Measurements from ENCODE around the gene SERPINA1.

Gene SERPINA1

GRCh38 chr14:94345344-94346064 is 42.9 kb downstream of the SERPINA1 start:
- no peak for DNase-seq

GRCh38 chr14:94344389-94344788 is 44.0 kb downstream of the SERPINA1 start:
- no peak for DNase-seq

- no peak for DNase-seq
These were observed 45.0 kb downstream of the SERPINA1 start for GRCh38 chr14:94343238-94344005.

- no peak for DNase-seq
These were observed 46.0 kb downstream of the SERPINA1 start for GRCh38 chr14:94342334-94342934.

- DNase-seq, result no peak
These were observed 46.6 kb downstream of the SERPINA1 start for GRCh38 chr14:94341656-94342333.

GRCh38 chr14:94340533-94340932 is 47.9 kb downstream of the SERPINA1 start:
- no peak for DNase-seq

GRCh38 chr14:94338023-94338422 is 50.4 kb downstream of the SERPINA1 start:
- no peak for DNase-seq

- DNase-seq, result no peak
These were observed 51.1 kb downstream of the SERPINA1 start for GRCh38 chr14:94337274-94337673.

GRCh38 chr14:94334872-94335271 is 53.5 kb downstream of the SERPINA1 start:
- DNase-seq, result no peak

- DNase-seq, result no peak
These were observed 55.8 kb downstream of the SERPINA1 start for GRCh38 chr14:94332587-94332986.

- no peak for DNase-seq
These were observed 56.3 kb downstream of the SERPINA1 start for GRCh38 chr14:94332063-94332583.

GRCh38 chr14:94331462-94331861 is 56.9 kb downstream of the SERPINA1 start:
- DNase-seq, result no peak

GRCh38 chr14:94330857-94331256 is 57.5 kb downstream of the SERPINA1 start:
- DNase-seq, result no peak

- no peak for DNase-seq
These were observed 58.0 kb downstream of the SERPINA1 start for GRCh38 chr14:94330432-94330831.

GRCh38 chr14:94329857-94330256 is 58.5 kb downstream of the SERPINA1 start:
- no peak for DNase-seq

GRCh38 chr14:94328196-94328595 is 60.2 kb downstream of the SERPINA1 start:
- DNase-seq, result no peak

All from NK-92 treated with Interleukin-12 subunit alpha and Interleukin-12 subunit beta, amount 100 ng/mL, for 24 hours (cell line).